Raji (cell line): Measurements from ENCODE around the gene RFTN1.

Source experiments
- POLR2A ChIP-seq: IDR thresholded peaks from 2 replicates; pipeline ENCODE4 v1.6.1; 2011; ENCODE audit warnings: low read depth, low read length, control low read depth; ENCODE audit not compliant: insufficient read depth

RFTN1 gene

DNA sequence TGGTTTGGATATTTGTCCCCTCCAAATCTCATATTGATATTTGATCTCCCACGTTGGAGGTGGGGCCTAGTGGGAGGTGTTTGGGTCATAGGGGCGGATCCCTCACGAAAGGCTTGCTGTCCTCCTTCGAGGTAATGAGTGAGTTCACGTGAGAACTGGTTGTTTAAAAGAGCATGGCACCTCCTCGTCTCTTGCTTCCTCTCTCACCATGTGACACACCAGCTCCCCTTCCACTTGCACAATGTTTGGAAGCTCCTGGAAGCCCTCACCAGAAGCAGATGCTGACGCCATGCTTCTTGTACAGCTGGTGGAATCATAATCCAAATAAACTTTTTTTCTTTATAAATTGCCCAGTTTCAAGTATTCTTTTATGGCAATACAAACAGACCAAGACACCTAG lies 38.6 kb downstream of the RFTN1 start:
- TF ChIP-seq POLR2A = no peak

GRCh38 chr3:16474216-16474615 lies 39.3 kb downstream of the RFTN1 start:
- no peak for TF ChIP-seq POLR2A

DNA sequence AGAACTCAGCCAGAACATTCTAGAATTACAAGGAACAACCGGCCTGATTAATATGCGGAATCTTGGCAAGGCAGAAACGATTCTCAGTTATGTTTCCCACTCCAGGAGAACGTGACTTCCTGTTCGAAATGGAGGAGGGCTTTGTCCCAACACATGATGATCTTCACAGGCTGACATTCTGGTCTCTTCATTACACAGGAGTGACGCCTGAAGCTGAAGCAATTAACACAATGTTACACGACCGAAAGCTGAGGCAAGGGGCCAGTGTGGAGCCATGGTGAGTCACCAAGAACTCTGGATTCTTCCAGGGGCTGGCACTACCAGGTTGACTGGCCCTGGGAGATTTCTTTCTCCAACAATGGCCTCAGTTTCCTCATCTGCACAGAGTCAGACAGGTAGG lies 40.9 kb downstream of the RFTN1 start:
- no peak for TF ChIP-seq POLR2A

- TF ChIP-seq POLR2A = no peak
Measured at GRCh38 chr3:16471897-16472296, 41.6 kb downstream of the RFTN1 start.

DNA sequence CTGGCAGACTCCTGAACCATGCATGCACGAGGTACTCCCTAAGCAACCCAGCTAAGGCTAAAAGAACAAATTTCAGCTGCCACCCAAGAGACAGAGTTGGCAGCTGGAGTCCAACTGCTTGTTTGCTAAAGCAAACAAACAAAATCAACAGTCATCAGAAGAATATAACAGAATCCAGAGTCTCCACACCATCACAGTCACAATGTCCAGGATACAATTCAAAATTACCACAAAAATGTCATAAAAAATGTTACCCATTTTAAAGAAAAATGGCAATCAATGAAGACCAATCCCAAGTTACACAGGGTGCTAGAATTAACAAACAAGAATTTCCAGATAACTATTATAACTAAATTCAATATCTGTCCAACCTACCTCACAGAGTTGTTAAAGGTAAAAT lies 42.9 kb downstream of the RFTN1 start:
- TF ChIP-seq POLR2A = no peak

DNA sequence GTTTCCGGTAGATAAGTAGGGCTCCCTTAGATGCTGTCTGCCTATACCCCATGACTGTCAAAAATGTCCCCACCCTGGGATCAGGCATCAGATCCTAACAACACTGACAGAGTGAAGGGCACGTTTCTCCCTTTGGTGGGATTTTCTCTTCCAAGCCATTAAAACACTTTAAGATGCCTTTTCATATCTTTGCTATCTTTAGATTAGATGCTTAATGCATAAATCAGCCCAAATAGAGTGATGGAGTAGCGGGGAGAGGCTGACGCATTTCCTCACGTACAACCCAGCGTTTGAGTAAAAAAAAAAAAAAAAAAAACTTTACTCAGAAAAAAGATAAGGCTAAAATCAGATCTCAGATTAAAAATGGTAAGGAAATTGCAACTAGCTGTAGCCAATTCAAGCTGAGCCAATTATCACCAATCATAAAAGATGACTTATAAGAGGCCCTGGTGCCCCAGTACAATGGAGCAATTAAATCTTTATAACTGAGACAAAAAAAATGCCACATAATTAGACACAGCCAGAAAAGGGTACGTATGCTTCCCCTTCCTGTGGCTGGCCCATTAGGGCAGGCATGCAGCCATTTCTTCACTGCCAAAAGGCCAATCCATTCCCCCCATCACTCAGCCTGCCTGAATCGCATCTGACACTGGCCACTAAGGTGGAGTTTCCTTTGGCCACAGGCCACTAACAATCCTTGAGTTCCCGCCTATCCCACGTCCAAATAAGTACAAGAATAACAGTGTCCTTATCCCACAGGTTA lies 45.0 kb downstream of the RFTN1 start:
- TF ChIP-seq POLR2A = no peak

DNA sequence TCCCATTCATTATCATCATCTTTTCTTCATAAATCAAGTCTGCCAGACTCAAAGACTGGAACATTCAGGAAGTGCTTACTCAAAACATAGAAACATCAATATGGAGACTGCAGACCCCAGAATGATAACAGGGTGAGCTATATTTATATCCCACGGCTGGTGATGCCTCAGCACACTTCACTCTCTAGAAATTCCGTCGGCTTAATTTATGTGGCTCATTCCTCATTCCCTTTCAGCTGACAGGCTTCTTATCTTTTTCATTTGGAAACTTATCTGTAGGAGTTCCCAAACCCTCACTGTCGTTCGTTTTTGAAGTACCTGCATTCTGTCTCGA lies 45.5 kb downstream of the RFTN1 start:
- TF ChIP-seq POLR2A = no peak

GRCh38 chr3:16467393-16467792 lies 46.1 kb downstream of the RFTN1 start:
- no peak for TF ChIP-seq POLR2A

GRCh38 chr3:16466822-16467221 lies 46.7 kb downstream of the RFTN1 start:
- no peak for TF ChIP-seq POLR2A

DNA sequence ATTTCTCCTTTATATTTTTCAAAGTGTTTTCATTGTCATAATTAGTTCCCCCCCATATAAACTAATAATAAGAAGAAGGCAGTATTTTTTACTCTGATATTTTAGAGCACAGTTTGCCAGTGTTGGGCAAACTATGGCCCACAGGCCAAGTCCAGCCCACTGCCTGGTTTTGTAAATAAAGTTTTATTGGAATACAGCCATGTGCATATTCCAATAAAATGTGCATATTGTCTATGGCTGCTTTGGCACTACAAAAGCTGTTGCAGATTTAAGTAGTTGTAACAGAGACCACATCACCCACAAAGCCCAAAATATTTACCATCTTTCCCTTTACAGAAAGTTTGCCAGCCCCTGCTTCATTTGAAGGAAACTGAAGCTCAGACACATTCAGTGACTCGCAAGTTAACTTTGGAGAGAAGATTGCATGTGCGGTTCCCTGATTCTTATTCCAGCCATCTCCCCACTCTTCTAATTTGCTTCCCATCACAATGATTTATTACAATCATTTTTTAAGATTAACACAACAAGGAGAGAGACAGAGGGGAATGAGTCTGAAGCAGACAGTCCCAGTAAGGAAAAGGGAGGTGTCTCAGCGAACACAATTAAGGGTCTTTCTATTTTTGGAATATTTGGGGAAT lies 48.9 kb downstream of the RFTN1 start:
- TF ChIP-seq POLR2A = no peak

GRCh38 chr3:16463914-16464313 lies 49.6 kb downstream of the RFTN1 start:
- no peak for TF ChIP-seq POLR2A

- no peak for TF ChIP-seq POLR2A
Measured at GRCh38 chr3:16463119-16463518, 50.4 kb downstream of the RFTN1 start.

DNA sequence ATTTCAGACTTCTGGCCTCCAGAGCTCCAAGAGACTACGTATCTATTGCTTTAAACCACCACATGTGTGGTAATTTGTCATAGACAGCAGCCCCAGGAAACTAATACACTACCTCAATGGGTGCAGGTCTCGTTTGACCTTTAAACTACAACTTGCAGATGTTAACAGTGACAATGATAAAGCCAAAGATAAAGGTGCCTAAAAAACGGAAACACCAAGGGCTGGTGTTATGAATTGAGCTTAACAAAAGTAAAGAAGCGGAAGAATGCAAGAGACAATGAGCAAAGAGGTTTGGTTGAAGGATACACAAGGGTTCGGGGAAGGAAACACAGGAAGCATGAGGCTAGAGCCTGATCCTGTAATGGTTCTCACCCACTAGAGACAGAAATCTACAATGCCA lies 50.8 kb downstream of the RFTN1 start:
- no peak for TF ChIP-seq POLR2A

- no peak for TF ChIP-seq POLR2A
Measured at GRCh38 chr3:16461463-16462245, 51.8 kb downstream of the RFTN1 start.

GRCh38 chr3:16460886-16461285 lies 52.6 kb downstream of the RFTN1 start:
- no peak for TF ChIP-seq POLR2A

- no peak for TF ChIP-seq POLR2A
Measured at GRCh38 chr3:16460273-16460672, 53.2 kb downstream of the RFTN1 start.

DNA sequence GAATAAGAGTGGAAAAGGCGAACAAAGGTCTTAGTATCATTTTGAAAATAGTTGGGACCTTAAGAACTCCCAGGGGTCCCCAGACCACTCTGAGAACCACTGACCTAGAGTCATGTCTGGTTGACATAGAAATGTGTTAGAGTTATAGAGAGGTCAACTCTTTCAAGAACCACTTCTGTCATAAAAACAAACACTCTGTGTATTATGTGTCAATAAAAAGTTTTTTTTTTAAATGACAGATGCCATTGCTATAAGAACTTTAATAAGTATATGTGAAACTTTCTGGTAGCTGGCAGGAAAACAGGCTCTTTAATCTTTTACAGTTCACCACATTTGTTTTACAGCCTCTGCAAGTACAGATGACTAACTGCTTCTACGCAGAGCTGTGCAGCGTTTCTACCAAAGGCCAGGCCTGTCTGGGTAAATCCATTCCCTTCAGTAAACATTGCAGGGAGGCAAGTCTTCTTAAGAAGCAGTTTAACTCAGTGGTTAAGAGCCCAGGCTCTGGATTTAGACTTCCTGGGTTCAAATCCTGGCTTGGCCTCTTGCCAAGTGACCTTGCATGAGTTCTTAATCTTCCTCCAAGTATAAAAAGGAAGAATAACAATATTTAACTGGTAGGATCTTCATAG lies 56.6 kb downstream of the RFTN1 start:
- no peak for TF ChIP-seq POLR2A
